GM23338 (cell line): ENCODE data around the gene GRIP2. TPM values are rescaled to one million over a fixed set of nuclear protein-coding genes. Genes with fewer than 3 reads are reported as not detected.

Experiments used
- ATAC-seq: fragments of 200-7000 bp; cut with Tn5 transposase; 3 replicates; pipeline ENCODE4 v1.9.1; 2020
- DNase-seq: peaks from one replicate; pipeline ENCODE4 v3.0.0-alpha.2; 2015; ENCODE audit warnings: low spot score
- H2AFZ ChIP-seq: fragments of 200-600 bp; sonication (generic); 2 replicates; pipeline ENCODE4 v1.8.0; 2016; ENCODE audit warnings: antibody characterized with exemption, mild to moderate bottlenecking, moderate library complexity
- H3F3A ChIP-seq: fragments of 200-600 bp; sonication (generic); replicated peaks from 2 replicates; pipeline ENCODE4 v1.8.0; 2017; ENCODE audit warnings: antibody characterized with exemption, mixed run types, low read depth
- H3K27ac ChIP-seq: fragments of 200-600 bp; sonication (generic); 2 replicates; pipeline ENCODE4 v1.6.1; 2016; ENCODE audit warnings: low read depth
- H3K27me3 ChIP-seq: fragments of 200-600 bp; sonication (generic); 2 replicates; pipeline ENCODE4 v1.8.0; 2016; ENCODE audit warnings: mild to moderate bottlenecking, mixed run types, moderate library complexity; ENCODE audit not compliant: insufficient read depth
- H3K36me3 ChIP-seq: fragments of 200-600 bp; sonication (generic); 2 replicates; pipeline ENCODE4 v1.8.0; 2016; ENCODE audit warnings: mild to moderate bottlenecking; ENCODE audit not compliant: insufficient read depth
- H3K4me1 ChIP-seq: fragments of 200-600 bp; sonication (generic); 2 replicates; pipeline ENCODE4 v1.8.0; 2016; ENCODE audit warnings: mild to moderate bottlenecking, moderate library complexity; ENCODE audit not compliant: insufficient read depth
- H3K4me2 ChIP-seq: fragments of 200-600 bp; sonication (generic); 2 replicates; pipeline ENCODE4 v1.7.1; 2017; ENCODE audit warnings: mixed run types
- H3K4me3 ChIP-seq: fragments of 200-600 bp; sonication (generic); 2 replicates; pipeline ENCODE4 v1.6.1; 2016; ENCODE audit warnings: mixed run types
- H3K79me2 ChIP-seq: fragments of 200-600 bp; sonication (generic); replicated peaks from 2 replicates; pipeline ENCODE4 v1.8.0; 2017; ENCODE audit warnings: mild to moderate bottlenecking; ENCODE audit not compliant: insufficient read depth
- H3K9me2 ChIP-seq: fragments of 200-600 bp; sonication (generic); 2 replicates; pipeline ENCODE4 v1.8.0; 2017; ENCODE audit not compliant: insufficient read depth
- H4K20me1 ChIP-seq: fragments of 200-600 bp; sonication (generic); replicated peaks from 2 replicates; pipeline ENCODE4 v1.8.0; 2017; ENCODE audit warnings: mild to moderate bottlenecking; ENCODE audit not compliant: insufficient read depth
- H3K27ac Mint-ChIP-seq: 2 replicates; pipeline ENCODE4 v1.8.0; 2020; ENCODE audit warnings: inconsistent platforms, mild to moderate bottlenecking, moderate library complexity, mixed read lengths
- H3K27me3 Mint-ChIP-seq: 3 replicates; pipeline ENCODE4 v1.8.0; 2022; ENCODE audit warnings: low read depth, mild to moderate bottlenecking, moderate library complexity, mixed read lengths, inconsistent platforms; ENCODE audit not compliant: insufficient read depth, poor library complexity
- H3K36me3 Mint-ChIP-seq: 3 replicates; pipeline ENCODE4 v1.8.0; 2021; ENCODE audit warnings: low read depth, mild to moderate bottlenecking, inconsistent platforms, moderate library complexity, mixed read lengths
- H3K4me1 Mint-ChIP-seq: 3 replicates; pipeline ENCODE4 v1.8.0; 2020; ENCODE audit warnings: mild to moderate bottlenecking, inconsistent platforms, mixed read lengths
- H3K4me3 Mint-ChIP-seq: 3 replicates; pipeline ENCODE4 v1.8.0; 2021; ENCODE audit warnings: moderate library complexity, mild to moderate bottlenecking, inconsistent platforms, mixed read lengths
- H3K9me3 Mint-ChIP-seq: 3 replicates; pipeline ENCODE4 v1.8.0; 2020; ENCODE audit warnings: moderate library complexity, mild to moderate bottlenecking, inconsistent platforms, mixed read lengths
- CREB1 ChIP-seq: fragments of 250-450 bp; sonication (Bioruptor Pico); IDR thresholded peaks from 2 replicates; pipeline ENCODE4 v1.5.0; 2020; ENCODE audit warnings: low read depth, mild to moderate bottlenecking, moderate library complexity
- CTCF ChIP-seq, 2 experiments: fragments of 200-600 bp in 1 of 2; sonication (generic) in 1 of 2; conservative IDR thresholded peaks; 2 replicates each; pipeline versions ENCODE4 v1.5.1 to v1.6.1; 2016 to 2017; ENCODE audit warnings: antibody characterized with exemption in 2 of 2, low read depth in 2 of 2, mild to moderate bottlenecking in 2 of 2, moderate library complexity in 1 of 2
- ETS1 ChIP-seq: IDR thresholded peaks from 2 replicates; pipeline ENCODE4 v1.6.1; 2016; ENCODE audit warnings: antibody characterized with exemption
- NANOG ChIP-seq: IDR thresholded peaks from 2 replicates; pipeline ENCODE4 v1.6.1; 2016; ENCODE audit warnings: antibody characterized with exemption, borderline replicate concordance
- REST ChIP-seq: IDR thresholded peaks from one replicate; pipeline ENCODE4 v1.6.1; 2018; ENCODE audit warnings: antibody characterized with exemption; ENCODE audit not compliant: unreplicated experiment
- ZNF114 ChIP-seq: fragments of 250-450 bp; sonication (Bioruptor Pico); IDR thresholded peaks from 2 replicates; pipeline ENCODE4 v1.5.0; 2020; ENCODE audit warnings: mild to moderate bottlenecking, moderate library complexity
- ZNF331 ChIP-seq: fragments of 250-450 bp; sonication (Bioruptor Pico); IDR thresholded peaks from 2 replicates; pipeline ENCODE4 v1.5.0; 2020; ENCODE audit warnings: low read depth, mild to moderate bottlenecking, moderate library complexity
- ZNF462 ChIP-seq: fragments of 250-450 bp; sonication (Bioruptor Pico); IDR thresholded peaks from 2 replicates; pipeline ENCODE4 v1.5.0; 2020; ENCODE audit warnings: mild to moderate bottlenecking, moderate library complexity
- polyA plus RNA-seq: library from polyadenylated mRNA; unstranded; fragments of >200 nt; fragmentation: Nextera tagmentation; extraction: Ambion mirVana; gene quantifications from 2 replicates; pipeline ENCODE4 v1.2.1, GENCODE V29; 2016
- total RNA-seq: library from RNA; depleted of rRNA; stranded (reverse); fragments of >200 nt; shearing (Covaris generic); gene quantifications from 2 replicates; pipeline ENCODE4 v1.2.3, GENCODE V29; 2014

Gene GRIP2
- total and polyA plus RNA-seq, 2 experiments from 2014 or later, result 3.6 to 5.8 TPM

GRCh38 chr3:14550181-14550580 lies 10.0 kb upstream of the GRIP2 start (continued):
- no peak for TF ChIP-seq ZNF462 (CRISPR knock-in tag)

- Histone ChIP-seq H3K36me3 (no peaks in the 10 kb centered on the region), H3K4me1 (no peaks in the 10 kb centered on the region; the same call in 1 of the 2 replicates), H3F3A (no peaks in the 10 kb centered on the region), H3K27me3 (no peaks in the 10 kb centered on the region), H3K4me3 (no peak overlapping the region), H3K9me2 (no peaks in the 10 kb centered on the region), H3K27ac (no peak overlapping the region), H2AFZ (no peak overlapping the region), H4K20me1 (no peaks in the 10 kb centered on the region), H3K4me2 (no peak overlapping the region), H3K79me2 (no peaks in the 10 kb centered on the region)
- Mint-ChIP-seq H3K4me1 (peaks cover 4% of the 10 kb centered on the region), H3K36me3 (no peaks in the 10 kb centered on the region), H3K27me3 (peaks cover 13% of the 10 kb centered on the region), H3K27ac (no peak overlapping the region), H3K4me3 (no peak overlapping the region), H3K9me3 (no peaks in the 10 kb centered on the region)
- DNase-seq (peak; percentile 60), ATAC-seq (peak; percentile 39)
- TF ChIP-seq NANOG, result no peak
- no peak for TF ChIP-seq CREB1 (CRISPR knock-in tag)
- peak; percentile 37 to 49 for TF ChIP-seq CTCF (conservative IDR thresholded peaks at IDR 0.05; ENCODE audit: low read depth in 2 of 2)
- no peak for TF ChIP-seq ZNF114 (CRISPR knock-in tag)
- TF ChIP-seq REST, result no peak
- no peak for TF ChIP-seq ETS1
- no peak for TF ChIP-seq ZNF331 (CRISPR knock-in tag)
These were observed 9.2 kb upstream of the GRIP2 start for GRCh38 chr3:14549256-14549919.
